Myocyte (in vitro differentiated cells): ENCODE data around the gene ARNT2. TPM values are rescaled to one million over a fixed set of nuclear protein-coding genes. Genes with fewer than 3 reads are reported as not detected.

ENCODE experiments used
- DNase-seq: peaks from one replicate; pipeline ENCODE4 v3.0.0-alpha.2; 2012; ENCODE audit warnings: low read depth
- total RNA-seq: library from RNA; depleted of rRNA; stranded (reverse); fragments of >200 nt; gene quantifications from 2 replicates; pipeline ENCODE4 v1.2.3, GENCODE V29; 2014

ARNT2 gene
- total RNA-seq, 1 donor from 2014 or later, result 26.6 TPM

- DNase-seq, result peak; percentile 64
These were observed 146.2 kb downstream of the ARNT2 start for GRCh38 chr15:80550219-80550907.

GRCh38 chr15:80550908-80551260 lies 146.7 kb downstream of the ARNT2 start:
- DNase-seq, result peak; percentile 25

- DNase-seq, result no peak
These were observed 147.2 kb downstream of the ARNT2 start for GRCh38 chr15:80551348-80551747.

- DNase-seq, result no peak
These were observed 150.4 kb downstream of the ARNT2 start for GRCh38 chr15:80554560-80554959.

GRCh38 chr15:80556694-80557367 lies 152.6 kb downstream of the ARNT2 start:
- DNase-seq, result no peak

GRCh38 chr15:80557441-80558234 lies 153.5 kb downstream of the ARNT2 start:
- DNase-seq, result no peak

- no peak for DNase-seq
These were observed 154.6 kb downstream of the ARNT2 start for GRCh38 chr15:80558631-80559319.

GRCh38 chr15:80559320-80559693 lies 155.1 kb downstream of the ARNT2 start:
- no peak for DNase-seq

GRCh38 chr15:80559761-80560160 lies 155.6 kb downstream of the ARNT2 start:
- DNase-seq, result no peak

- DNase-seq, result no peak
These were observed 156.6 kb downstream of the ARNT2 start for GRCh38 chr15:80560601-80561400.

- no peak for DNase-seq
These were observed 157.3 kb downstream of the ARNT2 start for GRCh38 chr15:80561500-80561899.

GRCh38 chr15:80562033-80562432 lies 157.9 kb downstream of the ARNT2 start:
- DNase-seq, result no peak

- DNase-seq, result no peak
These were observed 158.7 kb downstream of the ARNT2 start for GRCh38 chr15:80562846-80563245.

- DNase-seq, result peak; percentile 82
These were observed 159.3 kb downstream of the ARNT2 start for GRCh38 chr15:80563372-80563997.

GRCh38 chr15:80564056-80564455 lies 159.9 kb downstream of the ARNT2 start:
- no peak for DNase-seq

- peak; percentile 17 for DNase-seq
These were observed 161.2 kb downstream of the ARNT2 start for GRCh38 chr15:80565398-80565797.

- no peak for DNase-seq
These were observed 161.8 kb downstream of the ARNT2 start for GRCh38 chr15:80565988-80566387.

- peak; percentile 88 for DNase-seq
These were observed 163.6 kb downstream of the ARNT2 start for GRCh38 chr15:80567721-80568157.

GRCh38 chr15:80568298-80568697 lies 164.1 kb downstream of the ARNT2 start:
- DNase-seq, result peak; percentile 71
